ENCODE results near the gene SCNN1G.

SCNN1G gene

GRCh38 chr16:23194497-23195221 lies 12.1 kb downstream of the SCNN1G start:
- no peak for DNase-seq (ENCODE audit: low read depth)
- TF ChIP-seq CTCF (IDR thresholded peaks at IDR 0.05; ENCODE audit: control insufficient read depth, extremely low read depth, insufficient read depth) = no peak
- H3K4me3 ChIP-seq (ENCODE audit: low read depth, low read length) = no peak overlapping the region

GRCh38 chr16:23195366-23195978 lies 12.9 kb downstream of the SCNN1G start:
- TF ChIP-seq CTCF (IDR thresholded peaks at IDR 0.05; ENCODE audit: control insufficient read depth, extremely low read depth, insufficient read depth) = no peak
- no peak for DNase-seq (ENCODE audit: low read depth)

GRCh38 chr16:23196539-23196938 lies 14.0 kb downstream of the SCNN1G start:
- H3K4me3 ChIP-seq (ENCODE audit: low read depth, low read length) = no peak overlapping the region

More at GRCh38 chr16:23195366-23195978, 12.9 kb downstream of the SCNN1G start:
- no peak overlapping the region for H3K4me3 ChIP-seq (ENCODE audit: low read depth, low read length)

GRCh38 chr16:23202166-23202565 lies 19.6 kb downstream of the SCNN1G start:
- H3K4me3 ChIP-seq (ENCODE audit: low read depth, low read length) = no peak overlapping the region
- no peak for DNase-seq (ENCODE audit: low read depth)
- no peak for TF ChIP-seq CTCF (IDR thresholded peaks at IDR 0.05; ENCODE audit: control insufficient read depth, extremely low read depth, insufficient read depth)

More at GRCh38 chr16:23196539-23196938, 14.0 kb downstream of the SCNN1G start:
- DNase-seq (ENCODE audit: low read depth) = no peak
- no peak for TF ChIP-seq CTCF (IDR thresholded peaks at IDR 0.05; ENCODE audit: control insufficient read depth, extremely low read depth, insufficient read depth)

GRCh38 chr16:23206986-23207385 lies 24.4 kb downstream of the SCNN1G start:
- no peak for DNase-seq (ENCODE audit: low read depth)
- no peak for TF ChIP-seq CTCF (IDR thresholded peaks at IDR 0.05; ENCODE audit: control insufficient read depth, extremely low read depth, insufficient read depth)
- H3K4me3 ChIP-seq (ENCODE audit: low read depth, low read length) = no peak overlapping the region

- no peak overlapping the region for H3K4me3 ChIP-seq (ENCODE audit: low read depth, low read length)
- no peak for TF ChIP-seq CTCF (IDR thresholded peaks at IDR 0.05; ENCODE audit: control insufficient read depth, extremely low read depth, insufficient read depth)
- DNase-seq (ENCODE audit: low read depth) = peak; percentile 69
These were observed 24.9 kb downstream of the SCNN1G start for GRCh38 chr16:23207485-23207884.
